Liver (tissue), 9 donors: ENCODE results near the gene ZNF443. TPM values are rescaled to one million over a fixed set of nuclear protein-coding genes. Genes with fewer than 3 reads are reported as not detected.
"Not testable (repeated sequence)": the region's sequence is repeated elsewhere in the genome, so short reads cannot be mapped to it uniquely, and the experiment has no call there.

Source experiments
- DNase-seq: peaks from one replicate; pipeline ENCODE4 v3.0.0-alpha.2; 2017; ENCODE audit warnings: low spot score
- H3K27ac ChIP-seq, 2 donors: one replicate each; pipeline ENCODE4 v1.7.0; 2013; ENCODE audit warnings: inconsistent platforms in 2 of 2, low read length in 2 of 2, control low read depth in 1 of 2, low read depth in 1 of 2, mild to moderate bottlenecking in 1 of 2
- H3K27me3 ChIP-seq, 4 donors: one replicate each; pipeline versions ENCODE4 v1.6.1 to v1.7.0; 2013; ENCODE audit warnings: low read length in 3 of 4, inconsistent platforms in 1 of 4, mild to moderate bottlenecking in 1 of 4, moderate library complexity in 1 of 4; ENCODE audit not compliant: control insufficient read depth in 4 of 4, insufficient read depth in 4 of 4
- H3K36me3 ChIP-seq, 4 donors: one replicate each; pipeline versions ENCODE4 v1.6.1 to v1.7.0; 2013; ENCODE audit warnings: low read length in 3 of 4, mild to moderate bottlenecking in 3 of 4, low read depth in 1 of 4, moderate library complexity in 1 of 4; ENCODE audit not compliant: control insufficient read depth in 4 of 4, insufficient read depth in 3 of 4
- H3K4me1 ChIP-seq, 4 donors: one replicate each; pipeline versions ENCODE4 v1.6.1 to v1.7.0; 2013; ENCODE audit warnings: low read length in 3 of 4, mild to moderate bottlenecking in 3 of 4, moderate library complexity in 1 of 4; ENCODE audit not compliant: control insufficient read depth in 4 of 4, insufficient read depth in 4 of 4
- H3K4me3 ChIP-seq, 3 donors: one replicate each; pipeline versions ENCODE4 v1.6.1 to v1.7.0; 2013; ENCODE audit warnings: low read length in 3 of 3, control low read depth in 1 of 3, low read depth in 1 of 3, mild to moderate bottlenecking in 1 of 3
- H3K9ac ChIP-seq, 2 donors: one replicate each; pipeline ENCODE4 v1.7.0; 2013; ENCODE audit warnings: low read length in 2 of 2, mild to moderate bottlenecking in 2 of 2, moderate library complexity in 2 of 2, control low read depth in 1 of 2, low read depth in 1 of 2
- H3K9me3 ChIP-seq, 4 donors: one replicate each; pipeline versions ENCODE4 v1.6.1 to v1.7.0; 2013; ENCODE audit warnings: low read length in 3 of 4; ENCODE audit not compliant: control insufficient read depth in 4 of 4
- EGR1 ChIP-seq, 2 donors: IDR thresholded peaks; 2 replicates each; pipeline ENCODE4 v1.6.1; 2016 to 2018; ENCODE audit warnings: antibody characterized with exemption in 2 of 2, low read depth in 2 of 2
- HNF4A ChIP-seq, 2 donors: conservative IDR thresholded peaks; 2 replicates each; pipeline ENCODE4 v1.6.1; 2016; ENCODE audit warnings: antibody characterized with exemption in 2 of 2, mild to moderate bottlenecking in 2 of 2
- HNF4G ChIP-seq: IDR thresholded peaks from 2 replicates; pipeline ENCODE4 v1.6.1; 2016; ENCODE audit warnings: antibody characterized with exemption
- JUND ChIP-seq, 2 donors: IDR thresholded peaks; 2 replicates each; pipeline ENCODE4 v1.6.1; 2016; ENCODE audit warnings: antibody characterized with exemption in 2 of 2
- NR2F2 ChIP-seq: IDR thresholded peaks from 2 replicates; pipeline ENCODE4 v1.6.1; 2016; ENCODE audit warnings: antibody characterized with exemption
- RAD21 ChIP-seq, 2 donors: IDR thresholded peaks; 2 replicates each; pipeline ENCODE4 v1.6.1; 2016; ENCODE audit warnings: antibody characterized with exemption in 2 of 2, mild to moderate bottlenecking in 2 of 2
- RXRA ChIP-seq, 2 donors: IDR thresholded peaks; 2 replicates each; pipeline ENCODE4 v1.6.1; 2017 to 2018; ENCODE audit warnings: antibody characterized with exemption in 2 of 2, mild to moderate bottlenecking in 1 of 2
- TAF1 ChIP-seq: conservative IDR thresholded peaks from 2 replicates; pipeline ENCODE4 v1.6.1; 2016; ENCODE audit warnings: antibody characterized with exemption, mild to moderate bottlenecking
- YY1 ChIP-seq: IDR thresholded peaks from 2 replicates; pipeline ENCODE4 v1.6.1; 2016; ENCODE audit warnings: antibody characterized with exemption, mild to moderate bottlenecking
- WGBS: extraction: QIAGEN DNeasy Blood & Tissue Kit; methylation state at CpG from one replicate; pipeline ENCODE4 v1.1.7; 2013; 5-methylcytosine and 5-hydroxymethylcytosine counted together
- polyA plus RNA-seq, 2 donors: library from polyadenylated mRNA; stranded (reverse) in 1 of 2; unstranded in 1 of 2; fragments of 200-250 nt in 1 of 2; fragments of >200 nt in 1 of 2; fragmentation: Nextera tagmentation in 1 of 2; extraction: Ambion mirVana in 1 of 2; gene quantifications; one replicate each; pipeline versions ENCODE4 v1.2.1 to v1.2.3, GENCODE V29; 2013 to 2015
- total RNA-seq, 2 donors: library from RNA; depleted of rRNA; stranded (reverse); fragments of >200 nt; gene quantifications; one replicate each; pipeline ENCODE4 v1.2.3, GENCODE V29; 2014
- TF ChIP-seq, protein P1 (sequence below): IDR thresholded peaks from 2 replicates; pipeline ENCODE4 v1.6.1; 2016; ENCODE audit warnings: antibody characterized with exemption, mild to moderate bottlenecking
- TF ChIP-seq, protein P2 (sequence below): IDR thresholded peaks from 2 replicates; pipeline ENCODE4 v1.6.1; 2016; ENCODE audit warnings: antibody characterized with exemption
- TF ChIP-seq, protein P3 (sequence below): IDR thresholded peaks from 2 replicates; pipeline ENCODE4 v1.6.1; 2016; ENCODE audit warnings: antibody characterized with exemption
- TF ChIP-seq, protein P4 (sequence below): fragments of 150-350 bp; IDR thresholded peaks from 2 replicates; pipeline ENCODE4 v1.5.1; 2017; ENCODE audit warnings: improper control_type of control experiment, low read depth, low read length; ENCODE audit not compliant: missing input control
- donor health status: healthy.
- donor health status: healthy.
- donor health status: healthy.
- donor health status: healthy.
- donor health status: healthy.

The ZNF443 gene
- total and polyA plus RNA-seq, 4 donors, result 1.1 to 7.4 (median 2.3) TPM

DNA sequence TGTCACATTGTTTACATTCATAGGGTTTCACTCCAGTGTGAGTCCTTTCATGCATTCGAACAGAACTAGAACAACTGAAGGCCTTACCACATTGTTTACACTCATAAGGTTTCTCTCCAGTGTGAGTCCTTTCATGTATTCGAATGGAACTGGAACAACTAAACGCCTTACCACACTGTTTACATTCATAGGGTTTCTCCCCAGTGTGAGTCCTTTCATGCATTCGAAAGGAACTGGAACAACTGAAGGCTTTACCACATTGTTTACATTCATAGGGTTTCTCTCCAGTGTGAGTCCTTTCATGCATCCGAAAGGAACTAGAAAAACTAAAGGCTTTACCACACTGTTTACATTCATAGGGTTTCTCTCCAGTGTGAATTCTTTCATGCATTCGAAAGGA, 23.3 kb upstream of the ZNF443 start:
- not testable (repeated sequence) for H3K9ac ChIP-seq, DNase-seq, H3K27me3 ChIP-seq, H3K4me1 ChIP-seq, H3K27ac ChIP-seq
- peak overlapping the region in 1 of 3 donors; percentile 69 for H3K4me3 ChIP-seq
- peaks cover 0 to 21% (median 13%) of the 10 kb centered on the region in 4 donors for H3K36me3 ChIP-seq
- 96% methylated on average over 6 of the region's 6 CpGs for WGBS
- H3K9me3 ChIP-seq, result peaks cover 28 to 51% (median 36%) of the 10 kb centered on the region in 4 donors

DNA sequence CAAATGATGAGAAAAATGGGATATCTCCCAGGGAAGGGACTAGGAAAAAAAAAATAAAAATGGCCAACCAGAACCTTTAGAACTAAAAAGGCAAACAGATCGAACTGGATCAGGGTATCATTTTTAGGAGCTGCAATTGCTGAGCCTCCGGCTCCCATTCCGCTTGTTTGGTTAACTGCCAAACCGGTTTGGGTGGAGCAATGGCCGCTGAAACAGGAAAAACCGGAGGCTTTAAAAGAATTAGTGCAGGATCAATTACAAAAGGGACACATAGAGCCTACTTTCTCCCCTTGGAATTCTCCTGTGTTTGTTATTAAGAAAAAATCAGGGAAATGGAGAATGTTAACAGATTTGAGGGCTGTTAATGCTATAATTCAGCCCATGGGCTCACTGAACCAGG, 12.7 kb upstream of the ZNF443 start:
- H3K27me3 ChIP-seq, result no peaks in the 10 kb centered on the region
- WGBS, result 66% methylated on average over 6 of the region's 6 CpGs
- peak overlapping the region in 2 of 3 donors; percentile 8 to 23 for H3K4me3 ChIP-seq
- no peak for TF ChIP-seq JUND (IDR thresholded peaks at IDR 0.05)
- peaks cover 0 to 2% (median 0%) of the 10 kb centered on the region in 4 donors for H3K36me3 ChIP-seq
- DNase-seq, result no peak
- H3K4me1 ChIP-seq, result no peaks in the 10 kb centered on the region
- H3K9ac ChIP-seq, result no peak overlapping the region
- H3K27ac ChIP-seq, result no peak overlapping the region
- peaks cover 10 to 40% (median 15%) of the 10 kb centered on the region in 4 donors for H3K9me3 ChIP-seq

DNA sequence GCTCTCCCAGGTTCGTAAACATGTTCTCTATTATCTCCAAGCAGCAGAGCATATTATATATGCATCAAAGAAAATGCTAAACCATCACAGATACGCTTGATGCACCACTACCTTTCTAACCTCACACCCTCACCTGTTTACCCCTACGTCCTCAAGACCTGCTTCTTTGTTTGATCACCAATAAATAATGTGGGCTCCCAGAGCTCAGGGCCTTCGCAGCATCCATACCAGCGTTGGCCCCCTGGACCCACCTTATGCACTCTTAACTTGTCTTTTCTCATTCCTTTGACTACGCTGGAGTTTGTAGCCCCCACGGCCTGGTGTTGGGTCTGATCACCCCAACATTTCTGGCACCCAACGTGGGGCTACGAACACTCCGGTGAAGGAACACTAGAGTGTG, 10.0 kb upstream of the ZNF443 start:
- peaks cover 10 to 36% (median 13%) of the 10 kb centered on the region in 4 donors for H3K9me3 ChIP-seq
- peak overlapping the region in 1 of 3 donors; percentile 9 for H3K4me3 ChIP-seq
- no peak overlapping the region for H3K9ac ChIP-seq
- H3K27me3 ChIP-seq, result no peaks in the 10 kb centered on the region
- no peaks in the 10 kb centered on the region for H3K4me1 ChIP-seq
- H3K36me3 ChIP-seq, result peaks cover 0 to 2% (median 0%) of the 10 kb centered on the region in 4 donors
- DNase-seq, result no peak
- WGBS, result 87% methylated on average over 10 of the region's 10 CpGs
- no peak overlapping the region for H3K27ac ChIP-seq
- TF ChIP-seq, protein P1, sequence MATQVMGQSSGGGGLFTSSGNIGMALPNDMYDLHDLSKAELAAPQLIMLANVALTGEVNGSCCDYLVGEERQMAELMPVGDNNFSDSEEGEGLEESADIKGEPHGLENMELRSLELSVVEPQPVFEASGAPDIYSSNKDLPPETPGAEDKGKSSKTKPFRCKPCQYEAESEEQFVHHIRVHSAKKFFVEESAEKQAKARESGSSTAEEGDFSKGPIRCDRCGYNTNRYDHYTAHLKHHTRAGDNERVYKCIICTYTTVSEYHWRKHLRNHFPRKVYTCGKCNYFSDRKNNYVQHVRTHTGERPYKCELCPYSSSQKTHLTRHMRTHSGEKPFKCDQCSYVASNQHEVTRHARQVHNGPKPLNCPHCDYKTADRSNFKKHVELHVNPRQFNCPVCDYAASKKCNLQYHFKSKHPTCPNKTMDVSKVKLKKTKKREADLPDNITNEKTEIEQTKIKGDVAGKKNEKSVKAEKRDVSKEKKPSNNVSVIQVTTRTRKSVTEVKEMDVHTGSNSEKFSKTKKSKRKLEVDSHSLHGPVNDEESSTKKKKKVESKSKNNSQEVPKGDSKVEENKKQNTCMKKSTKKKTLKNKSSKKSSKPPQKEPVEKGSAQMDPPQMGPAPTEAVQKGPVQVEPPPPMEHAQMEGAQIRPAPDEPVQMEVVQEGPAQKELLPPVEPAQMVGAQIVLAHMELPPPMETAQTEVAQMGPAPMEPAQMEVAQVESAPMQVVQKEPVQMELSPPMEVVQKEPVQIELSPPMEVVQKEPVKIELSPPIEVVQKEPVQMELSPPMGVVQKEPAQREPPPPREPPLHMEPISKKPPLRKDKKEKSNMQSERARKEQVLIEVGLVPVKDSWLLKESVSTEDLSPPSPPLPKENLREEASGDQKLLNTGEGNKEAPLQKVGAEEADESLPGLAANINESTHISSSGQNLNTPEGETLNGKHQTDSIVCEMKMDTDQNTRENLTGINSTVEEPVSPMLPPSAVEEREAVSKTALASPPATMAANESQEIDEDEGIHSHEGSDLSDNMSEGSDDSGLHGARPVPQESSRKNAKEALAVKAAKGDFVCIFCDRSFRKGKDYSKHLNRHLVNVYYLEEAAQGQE, result no peak
- TF ChIP-seq RAD21 (IDR thresholded peaks at IDR 0.05) (no peak), YY1 (no peak), TAF1 (no peak), NR2F2 (no peak), RXRA (IDR thresholded peaks at IDR 0.05) (no peak), EGR1 (IDR thresholded peaks at IDR 0.05; ENCODE audit: low read depth in 2 of 2) (no peak), JUND (IDR thresholded peaks at IDR 0.05) (no peak), HNF4A (conservative IDR thresholded peaks at IDR 0.05) (no peak), HNF4G (no peak)
- TF ChIP-seq, protein P2, sequence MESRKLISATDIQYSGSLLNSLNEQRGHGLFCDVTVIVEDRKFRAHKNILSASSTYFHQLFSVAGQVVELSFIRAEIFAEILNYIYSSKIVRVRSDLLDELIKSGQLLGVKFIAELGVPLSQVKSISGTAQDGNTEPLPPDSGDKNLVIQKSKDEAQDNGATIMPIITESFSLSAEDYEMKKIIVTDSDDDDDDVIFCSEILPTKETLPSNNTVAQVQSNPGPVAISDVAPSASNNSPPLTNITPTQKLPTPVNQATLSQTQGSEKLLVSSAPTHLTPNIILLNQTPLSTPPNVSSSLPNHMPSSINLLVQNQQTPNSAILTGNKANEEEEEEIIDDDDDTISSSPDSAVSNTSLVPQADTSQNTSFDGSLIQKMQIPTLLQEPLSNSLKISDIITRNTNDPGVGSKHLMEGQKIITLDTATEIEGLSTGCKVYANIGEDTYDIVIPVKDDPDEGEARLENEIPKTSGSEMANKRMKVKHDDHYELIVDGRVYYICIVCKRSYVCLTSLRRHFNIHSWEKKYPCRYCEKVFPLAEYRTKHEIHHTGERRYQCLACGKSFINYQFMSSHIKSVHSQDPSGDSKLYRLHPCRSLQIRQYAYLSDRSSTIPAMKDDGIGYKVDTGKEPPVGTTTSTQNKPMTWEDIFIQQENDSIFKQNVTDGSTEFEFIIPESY, result no peak
- TF ChIP-seq, protein P3, sequence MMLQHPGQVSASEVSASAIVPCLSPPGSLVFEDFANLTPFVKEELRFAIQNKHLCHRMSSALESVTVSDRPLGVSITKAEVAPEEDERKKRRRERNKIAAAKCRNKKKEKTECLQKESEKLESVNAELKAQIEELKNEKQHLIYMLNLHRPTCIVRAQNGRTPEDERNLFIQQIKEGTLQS, result no peak
- TF ChIP-seq, protein P4, sequence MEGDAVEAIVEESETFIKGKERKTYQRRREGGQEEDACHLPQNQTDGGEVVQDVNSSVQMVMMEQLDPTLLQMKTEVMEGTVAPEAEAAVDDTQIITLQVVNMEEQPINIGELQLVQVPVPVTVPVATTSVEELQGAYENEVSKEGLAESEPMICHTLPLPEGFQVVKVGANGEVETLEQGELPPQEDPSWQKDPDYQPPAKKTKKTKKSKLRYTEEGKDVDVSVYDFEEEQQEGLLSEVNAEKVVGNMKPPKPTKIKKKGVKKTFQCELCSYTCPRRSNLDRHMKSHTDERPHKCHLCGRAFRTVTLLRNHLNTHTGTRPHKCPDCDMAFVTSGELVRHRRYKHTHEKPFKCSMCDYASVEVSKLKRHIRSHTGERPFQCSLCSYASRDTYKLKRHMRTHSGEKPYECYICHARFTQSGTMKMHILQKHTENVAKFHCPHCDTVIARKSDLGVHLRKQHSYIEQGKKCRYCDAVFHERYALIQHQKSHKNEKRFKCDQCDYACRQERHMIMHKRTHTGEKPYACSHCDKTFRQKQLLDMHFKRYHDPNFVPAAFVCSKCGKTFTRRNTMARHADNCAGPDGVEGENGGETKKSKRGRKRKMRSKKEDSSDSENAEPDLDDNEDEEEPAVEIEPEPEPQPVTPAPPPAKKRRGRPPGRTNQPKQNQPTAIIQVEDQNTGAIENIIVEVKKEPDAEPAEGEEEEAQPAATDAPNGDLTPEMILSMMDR, result no peak
